CD4-positive, alpha-beta memory T cell (primary cell): ENCODE data around the gene DNAJC2. TPM values are rescaled to one million over a fixed set of nuclear protein-coding genes. Genes with fewer than 3 reads are reported as not detected.

Source experiments
- CTCF ChIA-PET: fragments of 350-600 bp; sonication (Branson Sonifier 250); formaldehyde crosslinking; loops from one replicate; lab custom pipeline; 2021; ENCODE audit warnings: inconsistent platforms; ENCODE audit not compliant: partially characterized antibody; lab: Charles Lee
- POLR2A ChIA-PET: fragments of 350-600 bp; sonication (Branson Sonifier 250); formaldehyde crosslinking; loops from one replicate; lab custom pipeline; 2021; ENCODE audit not compliant: partially characterized antibody; lab: Charles Lee
- DNase-seq, 5 donors: peaks; one replicate each; pipeline versions ENCODE4 v3.0.0 to v3.0.0-alpha.2; 2020 to 2022; ENCODE audit warnings: mixed read lengths in 1 of 5
- H3K27ac ChIP-seq: one replicate; pipeline ENCODE4 v1.7.0; 2013; ENCODE audit warnings: low read depth, low read length
- H3K27me3 ChIP-seq: 2 replicates; pipeline ENCODE4 v1.7.0; 2013; ENCODE audit warnings: mild to moderate bottlenecking, low read length, moderate library complexity; ENCODE audit not compliant: insufficient read depth
- H3K36me3 ChIP-seq: 2 replicates; pipeline ENCODE4 v1.7.0; 2013; ENCODE audit warnings: mild to moderate bottlenecking, low read length, moderate library complexity; ENCODE audit not compliant: insufficient read depth
- H3K4me1 ChIP-seq: 2 replicates; pipeline ENCODE4 v1.7.0; 2013; ENCODE audit warnings: mild to moderate bottlenecking, low read length, moderate library complexity; ENCODE audit not compliant: insufficient read depth
- H3K4me3 ChIP-seq, 2 donors: one replicate each; pipeline ENCODE4 v1.7.0; 2013; ENCODE audit warnings: low read length in 2 of 2, mild to moderate bottlenecking in 1 of 2
- H3K9me3 ChIP-seq, 2 donors: one replicate each; pipeline ENCODE4 v1.7.0; 2013; ENCODE audit warnings: low read length in 2 of 2, control low read depth in 1 of 2; ENCODE audit not compliant: control insufficient read depth in 1 of 2
- H3K27ac Mint-ChIP-seq, 7 donors: one replicate each; pipeline ENCODE4 v1.8.0; 2020 to 2021; ENCODE audit warnings: mixed read lengths in 7 of 7, mild to moderate bottlenecking in 6 of 7, inconsistent platforms in 3 of 7, moderate library complexity in 3 of 7
- H3K27me3 Mint-ChIP-seq, 2 donors: one replicate each; pipeline ENCODE4 v1.8.0; 2020 to 2021; ENCODE audit warnings: mixed read lengths in 2 of 2
- H3K36me3 Mint-ChIP-seq, 2 donors: one replicate each; pipeline ENCODE4 v1.8.0; 2020 to 2021; ENCODE audit warnings: mixed read lengths in 2 of 2, inconsistent platforms in 1 of 2, mild to moderate bottlenecking in 1 of 2
- H3K4me1 Mint-ChIP-seq, 4 donors: one replicate each; pipeline ENCODE4 v1.8.0; 2020 to 2021; ENCODE audit warnings: mixed read lengths in 4 of 4, mild to moderate bottlenecking in 1 of 4
- H3K4me3 Mint-ChIP-seq, 8 donors: one replicate each; pipeline ENCODE4 v1.8.0; 2020 to 2021; ENCODE audit warnings: mixed read lengths in 8 of 8, mild to moderate bottlenecking in 7 of 8, moderate library complexity in 6 of 8, inconsistent platforms in 3 of 8
- H3K9me3 Mint-ChIP-seq, 8 donors: one replicate each; pipeline ENCODE4 v1.8.0; 2020 to 2021; ENCODE audit warnings: mixed read lengths in 8 of 8, mild to moderate bottlenecking in 5 of 8, inconsistent platforms in 3 of 8, moderate library complexity in 1 of 8
- intact Hi-C: fragments of 100-400 bp; cut with micrococcal nuclease; formaldehyde crosslinking; loops from one replicate; pipeline ENCODE4 v1.15.1; 2023
- polyA plus RNA-seq, 2 donors: library from polyadenylated mRNA; unstranded; fragments of 300-500 nt; fragmentation: Illumina TruSeq; gene quantifications; one replicate each; pipeline ENCODE4 v1.2.3, GENCODE V29; 2021
- total RNA-seq, 2 experiments: library from RNA; stranded (reverse); gene quantifications; one replicate each; pipeline ENCODE4 v1.2.3, GENCODE V29; 2021

Gene DNAJC2
- total RNA-seq (10 to 100 TPM; 36.0 to 40.5 TPM), polyA plus RNA-seq (10 to 100 TPM; 10.6 to 26.5 TPM)

GRCh38 chr7:103344453-103345149 lies at the start of gene DNAJC2:
Gene DNAJC2 (minus strand): TSS chr7:103344767. CDS start chr7:103344622, 145 bp downstream.
- peak; percentile 85 to 91 (median 87) for DNase-seq
- Mint-ChIP-seq H3K9me3 (peaks cover 0 to 1% (median 0%) of the 10 kb centered on the region in 8 donors), H3K36me3 (peaks cover 20 to 49% of the 10 kb centered on the region in 2 donors), H3K27me3 (no peaks in the 10 kb centered on the region), H3K27ac (peak within 1 kb of the TSS; percentile 96 to 99 (median 98)), H3K4me1 (peaks cover 37 to 83% (median 63%) of the 10 kb centered on the region in 4 donors), H3K4me3 (peak within 1 kb of the TSS; percentile 98 to 100 (median 99))
- intact Hi-C loops, result loop anchor here (1.0 to 5.0 kb wide), 4 partner anchors 64 to 1668 kb away; partner anchors contain the start of genes FBXL13 and NAPEPLD
- H3K9me3 ChIP-seq, result no peaks in the 10 kb centered on the region
- ChIA-PET POLR2A (interaction anchor here (0.9 to 1.7 kb wide), 8 partner anchors 14 to 64 kb away, joined by 3 to 5 read pairs (median 3); no protein-coding TSS in a partner anchor), CTCF (no interaction called here)
- H3K27me3 ChIP-seq, result no peaks in the 10 kb centered on the region
- H3K36me3 ChIP-seq, result peaks cover 17% of the 10 kb centered on the region
- H3K27ac ChIP-seq, result peak within 1 kb of the TSS; percentile 82
- H3K4me3 ChIP-seq, result peak within 1 kb of the TSS; percentile 70
- H3K4me1 ChIP-seq, result peaks cover 63% of the 10 kb centered on the region

GRCh38 chr7:103391976-103392375 lies 47.4 kb upstream of the DNAJC2 start:
- no peak for DNase-seq
- no peaks in the 10 kb centered on the region for H3K9me3 Mint-ChIP-seq
- no peak overlapping the region for H3K4me3 Mint-ChIP-seq
- peaks cover 2 to 11% of the 10 kb centered on the region in 2 donors for H3K27me3 Mint-ChIP-seq
- no peaks in the 10 kb centered on the region for H3K4me1 Mint-ChIP-seq
- Histone ChIP-seq H3K36me3 (no peaks in the 10 kb centered on the region), H3K9me3 (no peaks in the 10 kb centered on the region), H3K4me3 (no peak overlapping the region), H3K27ac (no peak overlapping the region), H3K4me1 (no peaks in the 10 kb centered on the region), H3K27me3 (no peaks in the 10 kb centered on the region)
- ChIA-PET POLR2A (no interaction called here), CTCF (no interaction called here)
- intact Hi-C loops, result no loop called here
- no peak overlapping the region for H3K27ac Mint-ChIP-seq
- H3K36me3 Mint-ChIP-seq, result no peaks in the 10 kb centered on the region

- Histone ChIP-seq H3K36me3 (no peaks in the 10 kb centered on the region), H3K4me1 (no peaks in the 10 kb centered on the region), H3K27me3 (no peaks in the 10 kb centered on the region), H3K4me3 (no peak overlapping the region), H3K27ac (no peak overlapping the region), H3K9me3 (no peaks in the 10 kb centered on the region)
- Mint-ChIP-seq H3K4me3 (no peak overlapping the region), H3K9me3 (no peaks in the 10 kb centered on the region), H3K27ac (no peak overlapping the region), H3K4me1 (no peaks in the 10 kb centered on the region), H3K27me3 (peaks cover 0 to 9% of the 10 kb centered on the region in 2 donors), H3K36me3 (no peaks in the 10 kb centered on the region)
- ChIA-PET POLR2A (no interaction called here), CTCF (no interaction called here)
- intact Hi-C loops, result no loop called here
- DNase-seq, result no peak
Observed at GRCh38 chr7:103391150-103391549, 46.6 kb upstream of the DNAJC2 start.

- H3K36me3 Mint-ChIP-seq, result no peaks in the 10 kb centered on the region
- H3K27me3 Mint-ChIP-seq, result peaks cover 0 to 9% of the 10 kb centered on the region in 2 donors
- no peaks in the 10 kb centered on the region for H3K4me1 ChIP-seq
- intact Hi-C loops, result no loop called here
- H3K27me3 ChIP-seq, result no peaks in the 10 kb centered on the region
- H3K9me3 ChIP-seq, result no peaks in the 10 kb centered on the region
- no peak overlapping the region for H3K27ac ChIP-seq
- ChIA-PET CTCF (no interaction called here), POLR2A (no interaction called here)
- H3K4me3 Mint-ChIP-seq, result no peak overlapping the region
- H3K36me3 ChIP-seq, result no peaks in the 10 kb centered on the region
- H3K4me1 Mint-ChIP-seq, result no peaks in the 10 kb centered on the region
- DNase-seq, result no peak
- no peak overlapping the region for H3K27ac Mint-ChIP-seq
- no peaks in the 10 kb centered on the region for H3K9me3 Mint-ChIP-seq
- no peak overlapping the region for H3K4me3 ChIP-seq
Observed at GRCh38 chr7:103389263-103389662, 44.7 kb upstream of the DNAJC2 start.

GRCh38 chr7:103388469-103389140 lies 44.0 kb upstream of the DNAJC2 start:
- H3K4me1 Mint-ChIP-seq, result no peaks in the 10 kb centered on the region
- no peaks in the 10 kb centered on the region for H3K36me3 Mint-ChIP-seq
- Histone ChIP-seq H3K36me3 (no peaks in the 10 kb centered on the region), H3K4me1 (no peaks in the 10 kb centered on the region), H3K4me3 (no peak overlapping the region), H3K27ac (no peak overlapping the region), H3K9me3 (no peaks in the 10 kb centered on the region), H3K27me3 (no peaks in the 10 kb centered on the region)
- H3K27ac Mint-ChIP-seq, result no peak overlapping the region
- no peak overlapping the region for H3K4me3 Mint-ChIP-seq
- no peaks in the 10 kb centered on the region for H3K9me3 Mint-ChIP-seq
- DNase-seq, result no peak
- intact Hi-C loops, result no loop called here
- H3K27me3 Mint-ChIP-seq, result peaks cover 0 to 9% of the 10 kb centered on the region in 2 donors
- ChIA-PET POLR2A (no interaction called here), CTCF (no interaction called here)

GRCh38 chr7:103387242-103387641 lies 42.7 kb upstream of the DNAJC2 start:
- intact Hi-C loops, result no loop called here
- Mint-ChIP-seq H3K27ac (no peak overlapping the region), H3K4me1 (no peaks in the 10 kb centered on the region), H3K27me3 (peaks cover 0 to 9% of the 10 kb centered on the region in 2 donors), H3K9me3 (no peaks in the 10 kb centered on the region), H3K4me3 (no peak overlapping the region), H3K36me3 (no peaks in the 10 kb centered on the region)
- H3K4me1 ChIP-seq, result no peaks in the 10 kb centered on the region
- ChIA-PET POLR2A (no interaction called here), CTCF (no interaction called here)
- DNase-seq, result no peak
- no peaks in the 10 kb centered on the region for H3K36me3 ChIP-seq
- no peak overlapping the region for H3K4me3 ChIP-seq
- no peak overlapping the region for H3K27ac ChIP-seq
- H3K9me3 ChIP-seq, result no peaks in the 10 kb centered on the region
- H3K27me3 ChIP-seq, result no peaks in the 10 kb centered on the region

GRCh38 chr7:103382032-103382402 lies 37.5 kb upstream of the DNAJC2 start:
- no peaks in the 10 kb centered on the region for H3K4me1 Mint-ChIP-seq
- no peak for DNase-seq
- no peak overlapping the region for H3K27ac ChIP-seq
- intact Hi-C loops, result no loop called here
- H3K4me3 ChIP-seq, result no peak overlapping the region
- H3K27ac Mint-ChIP-seq, result no peak overlapping the region
- no peaks in the 10 kb centered on the region for H3K27me3 ChIP-seq
- no peaks in the 10 kb centered on the region for H3K4me1 ChIP-seq
- H3K27me3 Mint-ChIP-seq, result peaks cover 0 to 6% of the 10 kb centered on the region in 2 donors
- H3K36me3 ChIP-seq, result no peaks in the 10 kb centered on the region
- no peaks in the 10 kb centered on the region for H3K9me3 ChIP-seq
- no peaks in the 10 kb centered on the region for H3K9me3 Mint-ChIP-seq
- no peak overlapping the region for H3K4me3 Mint-ChIP-seq
- ChIA-PET POLR2A (no interaction called here), CTCF (no interaction called here)
- no peaks in the 10 kb centered on the region for H3K36me3 Mint-ChIP-seq
